ENCODE data around the gene DHX32.
"Not testable (repeated sequence)": the region's sequence is repeated elsewhere in the genome, so short reads cannot be mapped to it uniquely, and the experiment has no call there.

GRCh38 chr10:125917704-125918361 lies 36.7 kb upstream of the DHX32 start:
- not testable (repeated sequence) for TF ChIP-seq CTCF (conservative IDR thresholded peaks at IDR 0.05; ENCODE audit: low read depth, low read length); EZH2 (IDR thresholded peaks at IDR 0.05; ENCODE audit: borderline replicate concordance, low read depth, low read length, poor library complexity, severe bottlenecking)
